Measurements from ENCODE around the gene ABCB11.

DNA sequence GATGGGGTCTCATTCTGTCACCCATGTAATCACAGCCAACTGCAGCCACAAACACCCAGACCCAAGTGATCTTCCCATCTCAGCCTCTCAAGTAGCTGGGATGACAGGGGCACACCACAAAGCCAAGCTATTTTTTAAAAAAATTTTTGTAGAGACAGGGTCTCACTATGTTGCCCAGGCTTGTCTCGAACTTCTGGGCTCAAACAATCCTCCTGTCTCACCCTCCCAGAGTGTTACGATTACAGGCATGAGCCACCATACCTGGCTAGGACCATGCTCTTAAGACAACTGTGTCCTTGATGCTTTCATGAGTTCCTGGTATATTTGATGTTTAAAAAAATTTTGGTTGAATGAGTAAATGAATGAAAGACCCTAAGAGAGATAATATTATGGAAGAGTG is 19.4 kb downstream of the ABCB11 start:
- TF ChIP-seq, protein P1, sequence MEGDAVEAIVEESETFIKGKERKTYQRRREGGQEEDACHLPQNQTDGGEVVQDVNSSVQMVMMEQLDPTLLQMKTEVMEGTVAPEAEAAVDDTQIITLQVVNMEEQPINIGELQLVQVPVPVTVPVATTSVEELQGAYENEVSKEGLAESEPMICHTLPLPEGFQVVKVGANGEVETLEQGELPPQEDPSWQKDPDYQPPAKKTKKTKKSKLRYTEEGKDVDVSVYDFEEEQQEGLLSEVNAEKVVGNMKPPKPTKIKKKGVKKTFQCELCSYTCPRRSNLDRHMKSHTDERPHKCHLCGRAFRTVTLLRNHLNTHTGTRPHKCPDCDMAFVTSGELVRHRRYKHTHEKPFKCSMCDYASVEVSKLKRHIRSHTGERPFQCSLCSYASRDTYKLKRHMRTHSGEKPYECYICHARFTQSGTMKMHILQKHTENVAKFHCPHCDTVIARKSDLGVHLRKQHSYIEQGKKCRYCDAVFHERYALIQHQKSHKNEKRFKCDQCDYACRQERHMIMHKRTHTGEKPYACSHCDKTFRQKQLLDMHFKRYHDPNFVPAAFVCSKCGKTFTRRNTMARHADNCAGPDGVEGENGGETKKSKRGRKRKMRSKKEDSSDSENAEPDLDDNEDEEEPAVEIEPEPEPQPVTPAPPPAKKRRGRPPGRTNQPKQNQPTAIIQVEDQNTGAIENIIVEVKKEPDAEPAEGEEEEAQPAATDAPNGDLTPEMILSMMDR (IDR thresholded peaks at IDR 0.05) = no peak
- no peak for TF ChIP-seq EZH2 (IDR thresholded peaks at IDR 0.05)

Measured in neural progenitor cell (in vitro differentiated cells).